Measurements from ENCODE around the gene PDGFB.

GRCh38 chr22:39225591-39225990, 19.2 kb downstream of the PDGFB start:
- no peak for TF ChIP-seq CTCF (conservative IDR thresholded peaks at IDR 0.05)
- TF ChIP-seq EZH2 (IDR thresholded peaks at IDR 0.05; ENCODE audit: low read depth): no peak
